Measurements from ENCODE around the gene CASKIN2.

CASKIN2 gene

GRCh38 chr17:75550139-75550465, 34.8 kb upstream of the CASKIN2 start:
- DNase-seq (ENCODE audit: low read depth, low spot score), result no peak
- H3K4me3 ChIP-seq (ENCODE audit: low read length), result no peak overlapping the region

GRCh38 chr17:75549246-75550138, 34.2 kb upstream of the CASKIN2 start:
- no peak overlapping the region for H3K4me3 ChIP-seq (ENCODE audit: low read length)
- no peak for DNase-seq (ENCODE audit: low read depth, low spot score)

- DNase-seq (ENCODE audit: low read depth, low spot score), result no peak
- H3K4me3 ChIP-seq (ENCODE audit: low read length), result no peak overlapping the region
Measured at GRCh38 chr17:75548813-75549212, 33.5 kb upstream of the CASKIN2 start.

- H3K4me3 ChIP-seq (ENCODE audit: low read length), result no peak overlapping the region
Measured at GRCh38 chr17:75547091-75547490, 31.8 kb upstream of the CASKIN2 start.

GRCh38 chr17:75546181-75546580, 30.8 kb upstream of the CASKIN2 start:
- no peak for DNase-seq (ENCODE audit: low read depth, low spot score)
- no peak overlapping the region for H3K4me3 ChIP-seq (ENCODE audit: low read length)

More at GRCh38 chr17:75547091-75547490, 31.8 kb upstream of the CASKIN2 start:
- no peak for DNase-seq (ENCODE audit: low read depth, low spot score)

- DNase-seq (ENCODE audit: low read depth, low spot score), result no peak
Measured at GRCh38 chr17:75544250-75544649, 28.9 kb upstream of the CASKIN2 start.

GRCh38 chr17:75542728-75543336, 27.5 kb upstream of the CASKIN2 start:
- DNase-seq (ENCODE audit: low read depth, low spot score), result no peak

More at GRCh38 chr17:75544250-75544649, 28.9 kb upstream of the CASKIN2 start:
- H3K4me3 ChIP-seq (ENCODE audit: low read length), result no peak overlapping the region

GRCh38 chr17:75542229-75542628, 26.9 kb upstream of the CASKIN2 start:
- no peak for DNase-seq (ENCODE audit: low read depth, low spot score)
- no peak overlapping the region for H3K4me3 ChIP-seq (ENCODE audit: low read length)

More at GRCh38 chr17:75542728-75543336, 27.5 kb upstream of the CASKIN2 start:
- no peak overlapping the region for H3K4me3 ChIP-seq (ENCODE audit: low read length)

GRCh38 chr17:75540923-75541503, 25.7 kb upstream of the CASKIN2 start:
- no peak for DNase-seq (ENCODE audit: low read depth, low spot score)
- H3K4me3 ChIP-seq (ENCODE audit: low read length), result no peak overlapping the region

GRCh38 chr17:75539967-75540729, 24.8 kb upstream of the CASKIN2 start:
- no peak for DNase-seq (ENCODE audit: low read depth, low spot score)

GRCh38 chr17:75536366-75536765, 21.0 kb upstream of the CASKIN2 start:
- DNase-seq (ENCODE audit: low read depth, low spot score), result no peak

More at GRCh38 chr17:75539967-75540729, 24.8 kb upstream of the CASKIN2 start:
- H3K4me3 ChIP-seq (ENCODE audit: low read length), result no peak overlapping the region

GRCh38 chr17:75535871-75536270, 20.5 kb upstream of the CASKIN2 start:
- no peak for DNase-seq (ENCODE audit: low read depth, low spot score)
- H3K4me3 ChIP-seq (ENCODE audit: low read length), result no peak overlapping the region

More at GRCh38 chr17:75536366-75536765, 21.0 kb upstream of the CASKIN2 start:
- H3K4me3 ChIP-seq (ENCODE audit: low read length), result no peak overlapping the region

GRCh38 chr17:75535119-75535537, 19.8 kb upstream of the CASKIN2 start:
- peak; percentile 30 for DNase-seq (ENCODE audit: low read depth, low spot score)
- H3K4me3 ChIP-seq (ENCODE audit: low read length), result no peak overlapping the region

GRCh38 chr17:75531721-75532072, 16.4 kb upstream of the CASKIN2 start:
- no peak for DNase-seq (ENCODE audit: low read depth, low spot score)
- no peak overlapping the region for H3K4me3 ChIP-seq (ENCODE audit: low read length)

- no peak for DNase-seq (ENCODE audit: low read depth, low spot score)
- H3K4me3 ChIP-seq (ENCODE audit: low read length), result no peak overlapping the region
Measured at GRCh38 chr17:75530837-75531720, 15.7 kb upstream of the CASKIN2 start.

GRCh38 chr17:75526555-75527270, 11.4 kb upstream of the CASKIN2 start:
- DNase-seq (ENCODE audit: low read depth, low spot score), result no peak
- no peak overlapping the region for H3K4me3 ChIP-seq (ENCODE audit: low read length)

GRCh38 chr17:75525806-75526554, 10.6 kb upstream of the CASKIN2 start:
- H3K4me3 ChIP-seq (ENCODE audit: low read length), result peak overlapping the region; percentile 49
- no peak for DNase-seq (ENCODE audit: low read depth, low spot score)

Measured in Jurkat, Clone E6-1 (cell line).